ENCODE data around the gene GADD45A.

DNA sequence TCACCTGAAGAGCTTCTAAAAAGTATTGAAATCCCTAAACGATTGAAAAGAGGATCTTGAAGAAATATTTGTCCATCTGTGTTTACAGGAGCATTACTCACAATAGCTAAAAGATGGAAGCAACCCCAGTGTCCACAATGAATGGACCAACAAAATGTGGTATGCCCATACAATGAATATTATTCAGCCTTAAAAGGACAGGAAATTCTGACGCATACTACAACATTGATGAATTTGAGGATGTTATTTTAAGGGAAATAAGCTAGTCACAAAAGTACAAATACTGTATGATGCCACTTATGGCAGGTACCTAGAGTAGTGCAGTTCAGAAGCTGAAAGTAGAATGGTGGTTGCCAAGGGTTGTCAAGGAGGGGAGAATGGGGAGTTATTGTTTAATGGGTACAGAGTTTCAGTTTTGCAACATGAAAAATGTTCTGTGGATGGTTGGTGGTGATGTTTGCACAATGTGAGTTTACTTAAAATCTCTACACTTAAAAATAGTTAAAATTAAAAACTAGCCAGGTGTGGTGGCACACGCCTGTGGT is 37.1 kb upstream of the GADD45A start:
- no peak for TF ChIP-seq ZNF214 (tag by site-specific recombination; IDR thresholded peaks at IDR 0.05; ENCODE audit: borderline replicate concordance)
- TF ChIP-seq ZNF433 (tag by site-specific recombination; IDR thresholded peaks at IDR 0.05; ENCODE audit: low read depth): no peak
- TF ChIP-seq, protein P1, sequence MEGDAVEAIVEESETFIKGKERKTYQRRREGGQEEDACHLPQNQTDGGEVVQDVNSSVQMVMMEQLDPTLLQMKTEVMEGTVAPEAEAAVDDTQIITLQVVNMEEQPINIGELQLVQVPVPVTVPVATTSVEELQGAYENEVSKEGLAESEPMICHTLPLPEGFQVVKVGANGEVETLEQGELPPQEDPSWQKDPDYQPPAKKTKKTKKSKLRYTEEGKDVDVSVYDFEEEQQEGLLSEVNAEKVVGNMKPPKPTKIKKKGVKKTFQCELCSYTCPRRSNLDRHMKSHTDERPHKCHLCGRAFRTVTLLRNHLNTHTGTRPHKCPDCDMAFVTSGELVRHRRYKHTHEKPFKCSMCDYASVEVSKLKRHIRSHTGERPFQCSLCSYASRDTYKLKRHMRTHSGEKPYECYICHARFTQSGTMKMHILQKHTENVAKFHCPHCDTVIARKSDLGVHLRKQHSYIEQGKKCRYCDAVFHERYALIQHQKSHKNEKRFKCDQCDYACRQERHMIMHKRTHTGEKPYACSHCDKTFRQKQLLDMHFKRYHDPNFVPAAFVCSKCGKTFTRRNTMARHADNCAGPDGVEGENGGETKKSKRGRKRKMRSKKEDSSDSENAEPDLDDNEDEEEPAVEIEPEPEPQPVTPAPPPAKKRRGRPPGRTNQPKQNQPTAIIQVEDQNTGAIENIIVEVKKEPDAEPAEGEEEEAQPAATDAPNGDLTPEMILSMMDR (tag by site-specific recombination; IDR thresholded peaks at IDR 0.05): no peak
- TF ChIP-seq ZNF146 (tag by site-specific recombination; IDR thresholded peaks at IDR 0.05): no peak
- TF ChIP-seq ZNF174 (tag by site-specific recombination; IDR thresholded peaks at IDR 0.05): no peak
- no peak for TF ChIP-seq ZNF324 (tag by site-specific recombination; IDR thresholded peaks at IDR 0.05)
- no peak for TF ChIP-seq ZNF274 (IDR thresholded peaks at IDR 0.05; ENCODE audit: low read length)
- no peak for TF ChIP-seq ZNF274 (tag by site-specific recombination; IDR thresholded peaks at IDR 0.05; ENCODE audit: borderline replicate concordance)
- no peak for TF ChIP-seq TCF7L2 (IDR thresholded peaks at IDR 0.05; ENCODE audit: borderline replicate concordance, low read depth, low read length)
- TF ChIP-seq, protein P2, sequence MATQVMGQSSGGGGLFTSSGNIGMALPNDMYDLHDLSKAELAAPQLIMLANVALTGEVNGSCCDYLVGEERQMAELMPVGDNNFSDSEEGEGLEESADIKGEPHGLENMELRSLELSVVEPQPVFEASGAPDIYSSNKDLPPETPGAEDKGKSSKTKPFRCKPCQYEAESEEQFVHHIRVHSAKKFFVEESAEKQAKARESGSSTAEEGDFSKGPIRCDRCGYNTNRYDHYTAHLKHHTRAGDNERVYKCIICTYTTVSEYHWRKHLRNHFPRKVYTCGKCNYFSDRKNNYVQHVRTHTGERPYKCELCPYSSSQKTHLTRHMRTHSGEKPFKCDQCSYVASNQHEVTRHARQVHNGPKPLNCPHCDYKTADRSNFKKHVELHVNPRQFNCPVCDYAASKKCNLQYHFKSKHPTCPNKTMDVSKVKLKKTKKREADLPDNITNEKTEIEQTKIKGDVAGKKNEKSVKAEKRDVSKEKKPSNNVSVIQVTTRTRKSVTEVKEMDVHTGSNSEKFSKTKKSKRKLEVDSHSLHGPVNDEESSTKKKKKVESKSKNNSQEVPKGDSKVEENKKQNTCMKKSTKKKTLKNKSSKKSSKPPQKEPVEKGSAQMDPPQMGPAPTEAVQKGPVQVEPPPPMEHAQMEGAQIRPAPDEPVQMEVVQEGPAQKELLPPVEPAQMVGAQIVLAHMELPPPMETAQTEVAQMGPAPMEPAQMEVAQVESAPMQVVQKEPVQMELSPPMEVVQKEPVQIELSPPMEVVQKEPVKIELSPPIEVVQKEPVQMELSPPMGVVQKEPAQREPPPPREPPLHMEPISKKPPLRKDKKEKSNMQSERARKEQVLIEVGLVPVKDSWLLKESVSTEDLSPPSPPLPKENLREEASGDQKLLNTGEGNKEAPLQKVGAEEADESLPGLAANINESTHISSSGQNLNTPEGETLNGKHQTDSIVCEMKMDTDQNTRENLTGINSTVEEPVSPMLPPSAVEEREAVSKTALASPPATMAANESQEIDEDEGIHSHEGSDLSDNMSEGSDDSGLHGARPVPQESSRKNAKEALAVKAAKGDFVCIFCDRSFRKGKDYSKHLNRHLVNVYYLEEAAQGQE (tag by site-specific recombination; IDR thresholded peaks at IDR 0.05): no peak
